NB4 (cell line): ENCODE measurements around the gene SPHKAP.

ENCODE experiments used
- CTCF ChIP-seq: IDR thresholded peaks from one replicate; pipeline ENCODE4 v1.5.1; 2012; ENCODE audit warnings: low read depth, low read length
- MYC ChIP-seq: IDR thresholded peaks from 2 replicates; pipeline ENCODE4 v1.6.1; 2011; ENCODE audit warnings: low read depth, low read length

GRCh38 chr2:227933884-227934283 is 247.6 kb downstream of the SPHKAP start:
- TF ChIP-seq CTCF (no peak), MYC (no peak)
